HCT116 (cell line): Measurements from ENCODE around the gene SLC18B1. TPM values are rescaled to one million over a fixed set of nuclear protein-coding genes. Genes with fewer than 3 reads are reported as not detected.

Experiments used
- ATAC-seq: fragments of 200-7000 bp; cut with Tn5 transposase; 2 replicates; pipeline ENCODE4 v1.9.1; 2020; ENCODE audit warnings: mild to moderate bottlenecking, moderate library complexity
- BruUV-seq: library from RNA; stranded (reverse); fragments of 400-500 nt; replicated peaks from 2 replicates; lab custom pipeline; 2021; lab: Mats Ljungman, UMichigan
- CTCF ChIA-PET: fragments of 300-600 bp; sonication (Branson Sonifier 250); formaldehyde crosslinking; loops from one replicate; lab custom pipeline; 2021; ENCODE audit warnings: antibody characterized with exemption; lab: Charles Lee
- POLR2A ChIA-PET: fragments of 300-600, 350-600 bp; sonication (Branson Sonifier 250); formaldehyde crosslinking; loops from one replicate; lab custom pipeline; 2021; ENCODE audit warnings: antibody characterized with exemption; lab: Charles Lee
- RAD21 ChIA-PET, 2 experiments: fragments of 300-600 bp; sonication (Branson Sonifier 250); formaldehyde crosslinking; loops; one replicate each; lab custom pipeline; 2023; ENCODE audit warnings: low total read pairs in 2 of 2; ENCODE audit not compliant: uncharacterized antibody in 2 of 2, unreplicated experiment in 2 of 2, low non-redundant PET in 1 of 2; lab: Charles Lee
- DNase-seq: peaks from one replicate; pipeline ENCODE4 v3.0.0-alpha.2; 2010; ENCODE audit warnings: low read depth, low spot score
- H2AFZ ChIP-seq: fragments of 200-600 bp; shearing (Covaris generic), sonication (generic); 2 replicates; pipeline ENCODE4 v1.6.1; 2017; ENCODE audit warnings: low read depth, mixed run types, mixed read lengths, antibody characterized with exemption, low read length; ENCODE audit not compliant: poor library complexity, severe bottlenecking
- H3K27ac ChIP-seq: 2 replicates; pipeline ENCODE4 v1.5.1; 2012; ENCODE audit warnings: low read depth, low read length
- H3K27me3 ChIP-seq: fragments of 200-600 bp; sonication (generic); 2 replicates; pipeline ENCODE4 v1.6.1; 2016; ENCODE audit warnings: mixed run types, low read length, mixed read lengths; ENCODE audit not compliant: insufficient read depth
- H3K36me3 ChIP-seq, 2 experiments: fragments of 200-500 bp in 1 of 2; fragments of 200-600 bp in 1 of 2; sonication (Bioruptor generic) in 1 of 2; sonication (generic) in 1 of 2; 2 replicates each; pipeline versions ENCODE4 v1.5.1 to v1.6.1; 2014 to 2016; ENCODE audit warnings: low read length in 2 of 2, inconsistent platforms in 1 of 2, mixed read lengths in 1 of 2, mixed run types in 1 of 2; ENCODE audit not compliant: insufficient read depth in 2 of 2, control insufficient read depth in 1 of 2
- H3K4me1 ChIP-seq, 2 experiments: fragments of 200-600 bp in 1 of 2; sonication (generic) in 1 of 2; 2 replicates each; pipeline versions ENCODE4 v1.5.1 to v1.6.1; 2012 to 2017; ENCODE audit warnings: low read length in 2 of 2, inconsistent platforms in 1 of 2, mild to moderate bottlenecking in 1 of 2, mixed read lengths in 1 of 2, mixed run types in 1 of 2, moderate library complexity in 1 of 2; ENCODE audit not compliant: insufficient read depth in 2 of 2, control insufficient read depth in 1 of 2
- H3K4me2 ChIP-seq: fragments of 200-600 bp; sonication (generic); 2 replicates; pipeline ENCODE4 v1.6.1; 2017; ENCODE audit warnings: mixed run types, low read length, mixed read lengths
- H3K4me3 ChIP-seq, 2 experiments: fragments of 200-600 bp in 1 of 2; sonication (generic) in 1 of 2; replicated peaks in 1 of 2; 2 replicates each; pipeline ENCODE4 v1.5.1; 2011 to 2016; ENCODE audit warnings: low read length in 2 of 2, control low read depth in 1 of 2, low read depth in 1 of 2, mild to moderate bottlenecking in 1 of 2, mixed read lengths in 1 of 2, mixed run types in 1 of 2
- H3K79me2 ChIP-seq: fragments of 200-600 bp; sonication (generic); 2 replicates; pipeline ENCODE4 v1.6.1; 2017; ENCODE audit warnings: mild to moderate bottlenecking, mixed run types, low read length, moderate library complexity, mixed read lengths; ENCODE audit not compliant: insufficient read depth
- H3K9ac ChIP-seq: fragments of 200-600 bp; sonication (generic); 2 replicates; pipeline ENCODE4 v1.6.1; 2016; ENCODE audit warnings: low read length, mixed read lengths
- H3K9me2 ChIP-seq: fragments of 200-600 bp; sonication (generic), shearing (Covaris generic); 2 replicates; pipeline ENCODE4 v1.6.1; 2017; ENCODE audit warnings: mixed run types, mild to moderate bottlenecking, moderate library complexity; ENCODE audit not compliant: insufficient read depth
- H3K9me3 ChIP-seq, 2 experiments: fragments of 200-500 bp in 1 of 2; fragments of 200-600 bp in 1 of 2; sonication (Bioruptor generic) in 1 of 2; sonication (generic) in 1 of 2; 2 replicates each; pipeline ENCODE4 v1.6.1; 2014 to 2017; ENCODE audit warnings: low read length in 2 of 2, mixed read lengths in 2 of 2, inconsistent platforms in 1 of 2, low read depth in 1 of 2, mild to moderate bottlenecking in 1 of 2, mixed run types in 1 of 2, moderate library complexity in 1 of 2; ENCODE audit not compliant: control insufficient read depth in 1 of 2, insufficient read depth in 1 of 2
- H4K20me1 ChIP-seq: fragments of 200-600 bp; sonication (generic), shearing (Covaris generic); 2 replicates; pipeline ENCODE4 v1.6.1; 2017; ENCODE audit warnings: mixed run types, mild to moderate bottlenecking, moderate library complexity; ENCODE audit not compliant: insufficient read depth
- CBX3 ChIP-seq: IDR thresholded peaks from 2 replicates; pipeline ENCODE4 v1.6.1; 2012; ENCODE audit warnings: low read depth
- CEBPB ChIP-seq: IDR thresholded peaks from 2 replicates; pipeline ENCODE4 v1.6.1; 2012; ENCODE audit warnings: low read depth
- EGR1 ChIP-seq: IDR thresholded peaks from 2 replicates; pipeline ENCODE4 v1.6.1; 2012; ENCODE audit warnings: low read depth
- ELF1 ChIP-seq: IDR thresholded peaks from 2 replicates; pipeline ENCODE4 v1.6.1; 2012; ENCODE audit warnings: low read depth, borderline replicate concordance
- EZH2phosphoT487 ChIP-seq: fragments of 200-600 bp; IDR thresholded peaks from 2 replicates; pipeline ENCODE4 v1.6.1; 2018; ENCODE audit warnings: antibody characterized with exemption, borderline replicate concordance
- FOSL1 ChIP-seq: IDR thresholded peaks from 2 replicates; pipeline ENCODE4 v1.6.1; 2012; ENCODE audit warnings: low read depth
- RAD21 ChIP-seq: IDR thresholded peaks from 2 replicates; pipeline ENCODE4 v1.6.1; 2012; ENCODE audit warnings: low read depth, mild to moderate bottlenecking
- SIN3A ChIP-seq: IDR thresholded peaks from 2 replicates; pipeline ENCODE4 v1.6.1; 2012; ENCODE audit warnings: low read depth
- SP1 ChIP-seq: IDR thresholded peaks from 2 replicates; pipeline ENCODE4 v1.6.1; 2012; ENCODE audit warnings: low read depth
- SRF ChIP-seq: IDR thresholded peaks from 2 replicates; pipeline ENCODE4 v1.6.1; 2012; ENCODE audit warnings: low read depth
- ZBTB33 ChIP-seq: IDR thresholded peaks from 2 replicates; pipeline ENCODE4 v1.6.1; 2011; ENCODE audit warnings: mild to moderate bottlenecking, low read length, moderate library complexity; ENCODE audit not compliant: insufficient replicate concordance; ENCODE audit errors: extremely low read depth
- ZNF274 ChIP-seq: fragments of 200-500 bp; sonication (Bioruptor generic); IDR thresholded peaks from 2 replicates; pipeline ENCODE4 v1.6.1; 2014; ENCODE audit warnings: mild to moderate bottlenecking, low read depth, low read length, inconsistent platforms
- intact Hi-C: fragments of 100-400 bp; cut with micrococcal nuclease; formaldehyde crosslinking; loops from 2 replicates; pipeline ENCODE4 v1.10.0; 2022
- total RNA-seq: library from RNA; stranded (reverse); gene quantifications from one replicate; pipeline ENCODE4 v1.2.1, GENCODE V29; 2021; ENCODE audit not compliant: unreplicated experiment
- TF ChIP-seq, protein P1 (sequence below): IDR thresholded peaks from 2 replicates; pipeline ENCODE4 v1.6.1; 2012

Gene SLC18B1
- total RNA-seq, 1 experiment from 2014 or later: 18.1 TPM

DNA sequence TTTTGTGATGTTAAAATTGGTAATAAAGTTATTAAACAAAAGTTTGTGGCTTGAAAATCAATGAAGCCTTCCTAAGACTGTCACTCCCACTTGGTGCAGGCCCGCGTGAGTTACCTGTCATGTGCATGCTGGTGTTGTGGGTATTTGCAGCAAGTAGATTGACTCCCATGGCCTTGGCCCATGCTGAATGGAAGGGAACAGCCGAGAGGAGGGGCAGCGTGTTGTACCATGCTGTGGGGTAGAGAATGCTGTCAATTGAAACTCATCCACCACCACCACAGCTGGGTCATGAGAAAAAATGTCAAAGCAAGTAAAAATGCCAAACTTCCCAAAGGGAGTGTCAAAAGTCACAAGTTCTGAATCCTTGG is 71.8 kb downstream of the SLC18B1 start:
- BruUV-seq: no TSS peak
- no peak for TF ChIP-seq SRF
- no peak for TF ChIP-seq RAD21
- no peak for TF ChIP-seq CBX3
- TF ChIP-seq, protein P1, sequence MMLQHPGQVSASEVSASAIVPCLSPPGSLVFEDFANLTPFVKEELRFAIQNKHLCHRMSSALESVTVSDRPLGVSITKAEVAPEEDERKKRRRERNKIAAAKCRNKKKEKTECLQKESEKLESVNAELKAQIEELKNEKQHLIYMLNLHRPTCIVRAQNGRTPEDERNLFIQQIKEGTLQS: no peak
- no peak for TF ChIP-seq ZNF274
- no peak for TF ChIP-seq CEBPB
- no peak for TF ChIP-seq SIN3A
- TF ChIP-seq EGR1: no peak
- no peak for TF ChIP-seq FOSL1
- TF ChIP-seq ZBTB33: no peak
- TF ChIP-seq SP1: no peak
- TF ChIP-seq ELF1: no peak
- TF ChIP-seq EZH2phosphoT487: no peak
- H3K9me2 ChIP-seq: no peaks in the 10 kb centered on the region
- no peak for DNase-seq
- H3K4me1 ChIP-seq: no peaks in the 10 kb centered on the region
- no peak overlapping the region for H3K9ac ChIP-seq
- no peaks in the 10 kb centered on the region for H4K20me1 ChIP-seq
- POLR2A ChIA-PET: no interaction called here
- no peaks in the 10 kb centered on the region for H3K9me3 ChIP-seq
- H3K4me2 ChIP-seq: no peak overlapping the region
- no peaks in the 10 kb centered on the region for H3K27me3 ChIP-seq
- ATAC-seq: no peak
- no peaks in the 10 kb centered on the region for H3K79me2 ChIP-seq
- no peak overlapping the region for H3K4me3 ChIP-seq
- CTCF ChIA-PET: no interaction called here
- no peak overlapping the region for H2AFZ ChIP-seq
- no peaks in the 10 kb centered on the region for H3K36me3 ChIP-seq
- H3K27ac ChIP-seq: no peak overlapping the region
- intact Hi-C loops: no loop called here
- RAD21 ChIA-PET: no interaction called here
